H1 (cell line): ENCODE results near the gene NEB. TPM values are rescaled to one million over a fixed set of nuclear protein-coding genes. Genes with fewer than 3 reads are reported as not detected.

Source experiments
- CTCF ChIA-PET: fragments of 300-600 bp; sonication (Branson Sonifier 250); formaldehyde crosslinking; loops from one replicate; lab custom pipeline; 2021; ENCODE audit not compliant: partially characterized antibody; lab: Charles Lee
- POLR2A ChIA-PET: fragments of 300-600 bp; sonication (Branson Sonifier 250); formaldehyde crosslinking; loops from one replicate; lab custom pipeline; 2021; ENCODE audit warnings: inconsistent platforms; ENCODE audit not compliant: partially characterized antibody; lab: Charles Lee
- DNase-seq, 2 experiments: peaks; one replicate each; pipeline versions ENCODE4 v3.0.0 to v3.0.0-alpha.2; 2010 to 2022; ENCODE audit warnings: low spot score in 2 of 2, low read depth in 1 of 2, mixed read lengths in 1 of 2
- FAIRE-seq: peaks from 2 replicates; lab custom pipeline; 2011; peaks lifted over from hg19 to GRCh38; lab: Jason Lieb, UNC
- H2AFZ ChIP-seq: 2 replicates; pipeline ENCODE4 v1.8.1; 2012; ENCODE audit warnings: low read length, inconsistent platforms
- H2AK5ac ChIP-seq: 2 replicates; pipeline ENCODE4 v1.6.1; 2013; ENCODE audit warnings: low read depth, low read length
- H2BK120ac ChIP-seq: replicated peaks from 2 replicates; pipeline ENCODE3; 2013; ENCODE audit warnings: low read depth, low read length, inconsistent platforms
- H2BK12ac ChIP-seq: 2 replicates; pipeline ENCODE4 v1.6.1; 2013; ENCODE audit warnings: low read depth, low read length
- H2BK15ac ChIP-seq: 2 replicates; pipeline ENCODE4 v1.6.1; 2013; ENCODE audit warnings: low read length
- H2BK20ac ChIP-seq: 2 replicates; pipeline ENCODE4 v1.6.1; 2013; ENCODE audit warnings: low read length
- H2BK5ac ChIP-seq: 2 replicates; pipeline ENCODE4 v1.6.1; 2013; ENCODE audit warnings: low read depth, low read length
- H3K14ac ChIP-seq: 2 replicates; pipeline ENCODE4 v1.6.1; 2013; ENCODE audit warnings: inconsistent platforms; ENCODE audit not compliant: insufficient read length
- H3K18ac ChIP-seq: 2 replicates; pipeline ENCODE4 v1.6.1; 2013; ENCODE audit warnings: low read length; ENCODE audit errors: extremely low read depth
- H3K23ac ChIP-seq: 2 replicates; pipeline ENCODE4 v1.6.1; 2013; ENCODE audit warnings: inconsistent platforms; ENCODE audit not compliant: insufficient read length
- H3K23me2 ChIP-seq: 2 replicates; pipeline ENCODE4 v1.6.1; 2013; ENCODE audit warnings: low read depth, low read length
- H3K27ac ChIP-seq: 2 replicates; pipeline ENCODE4 v1.6.1; 2011; ENCODE audit warnings: low read depth, low read length, inconsistent platforms
- H3K27me3 ChIP-seq, 4 experiments: replicated peaks in 1 of 4; 1 replicate in 1 of 4; 2 replicates in 3 of 4; pipeline versions ENCODE4 v1.6.1 to v1.8.1; 2011 to 2013; ENCODE audit warnings: low read length in 3 of 4, mild to moderate bottlenecking in 3 of 4, inconsistent platforms in 2 of 4, mixed read lengths in 2 of 4, moderate library complexity in 1 of 4; ENCODE audit not compliant: control insufficient read depth in 3 of 4, insufficient read depth in 3 of 4; ENCODE audit errors: extremely low read depth in 1 of 4
- H3K36me3 ChIP-seq, 4 experiments: 2 replicates each; pipeline versions ENCODE4 v1.6.1 to v1.8.1; 2011 to 2013; ENCODE audit warnings: mild to moderate bottlenecking in 4 of 4, low read length in 3 of 4, moderate library complexity in 2 of 4, control low read depth in 1 of 4, inconsistent platforms in 1 of 4; ENCODE audit not compliant: insufficient read depth in 4 of 4, control insufficient read depth in 2 of 4
- H3K4ac ChIP-seq: replicated peaks from 2 replicates; pipeline ENCODE3; 2013; ENCODE audit warnings: low read length, low read depth, mixed read lengths, inconsistent platforms; ENCODE audit not compliant: insufficient read length
- H3K4me1 ChIP-seq, 4 experiments: replicated peaks in 1 of 4; 1 replicate in 1 of 4; 2 replicates in 3 of 4; pipeline versions ENCODE4 v1.6.1 to v1.8.1; 2011 to 2013; ENCODE audit warnings: low read length in 3 of 4, inconsistent platforms in 2 of 4, mixed read lengths in 1 of 4; ENCODE audit not compliant: insufficient read depth in 4 of 4, control insufficient read depth in 3 of 4
- H3K4me2 ChIP-seq, 2 experiments: 2 replicates each; pipeline versions ENCODE4 v1.6.1 to v1.8.1; 2011 to 2013; ENCODE audit warnings: low read depth in 2 of 2, low read length in 2 of 2, control low read depth in 1 of 2, inconsistent platforms in 1 of 2, mild to moderate bottlenecking in 1 of 2; ENCODE audit not compliant: insufficient read depth in 1 of 2
- H3K4me3 ChIP-seq, 4 experiments: fragments of 200-600, 300-600 bp in 1 of 4; sonication (generic), shearing (Covaris generic), sonication (Bioruptor Twin) in 1 of 4; 2 replicates each; pipeline versions ENCODE4 v1.5.1 to v1.8.1; 2011 to 2016; ENCODE audit warnings: low read length in 4 of 4, low read depth in 3 of 4, control low read depth in 2 of 4, inconsistent platforms in 2 of 4, mild to moderate bottlenecking in 2 of 4, mixed read lengths in 1 of 4, moderate library complexity in 1 of 4; ENCODE audit not compliant: insufficient read depth in 2 of 4; ENCODE audit errors: extremely low read depth in 1 of 4
- H3K56ac ChIP-seq: replicated peaks from 2 replicates; pipeline ENCODE3; 2013; ENCODE audit warnings: low read depth, mild to moderate bottlenecking, mixed read lengths, low read length, inconsistent platforms; ENCODE audit not compliant: insufficient read length
- H3K79me1 ChIP-seq: 2 replicates; pipeline ENCODE4 v1.6.1; 2013; ENCODE audit warnings: low read depth, low read length, control low read depth
- H3K79me2 ChIP-seq, 2 experiments: 2 replicates each; pipeline versions ENCODE4 v1.6.1 to v1.8.1; 2012 to 2013; ENCODE audit warnings: low read length in 2 of 2, mild to moderate bottlenecking in 2 of 2, inconsistent platforms in 1 of 2; ENCODE audit not compliant: insufficient read depth in 2 of 2, control insufficient read depth in 1 of 2
- H3K9ac ChIP-seq, 4 experiments: replicated peaks in 1 of 4; 1 replicate in 1 of 4; 2 replicates in 3 of 4; pipeline versions ENCODE4 v1.6.1 to v1.8.1; 2011 to 2013; ENCODE audit warnings: low read depth in 3 of 4, low read length in 3 of 4, control low read depth in 2 of 4, mild to moderate bottlenecking in 2 of 4, moderate library complexity in 2 of 4, inconsistent platforms in 1 of 4; ENCODE audit errors: extremely low read depth in 1 of 4
- H3K9me3 ChIP-seq, 2 experiments: 2 replicates each; pipeline versions ENCODE4 v1.6.1 to v1.8.1; 2012 to 2013; ENCODE audit warnings: mild to moderate bottlenecking in 2 of 2, moderate library complexity in 2 of 2, control low read depth in 1 of 2, inconsistent platforms in 1 of 2, low read depth in 1 of 2, low read length in 1 of 2, mixed read lengths in 1 of 2; ENCODE audit not compliant: insufficient read depth in 2 of 2
- H4K20me1 ChIP-seq, 2 experiments: replicated peaks in 1 of 2; 2 replicates each; pipeline versions ENCODE3 to v1.8.1; 2011 to 2013; ENCODE audit warnings: inconsistent platforms in 2 of 2, low read length in 2 of 2, mild to moderate bottlenecking in 1 of 2; ENCODE audit not compliant: insufficient read depth in 2 of 2, control insufficient read depth in 1 of 2
- H4K5ac ChIP-seq: 2 replicates; pipeline ENCODE4 v1.6.1; 2013; ENCODE audit warnings: low read length, low read depth, mixed read lengths, inconsistent platforms; ENCODE audit not compliant: insufficient read length
- H4K8ac ChIP-seq: 2 replicates; pipeline ENCODE4 v1.8.0; 2013; ENCODE audit warnings: mild to moderate bottlenecking, moderate library complexity, low read length, inconsistent platforms; ENCODE audit not compliant: insufficient read depth; ENCODE audit errors: extremely low read depth
- H4K91ac ChIP-seq: replicated peaks from 2 replicates; pipeline ENCODE3; 2013; ENCODE audit warnings: low read length, mixed read lengths, inconsistent platforms; ENCODE audit not compliant: insufficient read length
- BRCA1 ChIP-seq: IDR thresholded peaks from 2 replicates; pipeline ENCODE4 v1.6.1; 2012; ENCODE audit warnings: low read depth, low read length, improper control_type of control experiment
- CTBP2 ChIP-seq: IDR thresholded peaks from 2 replicates; pipeline ENCODE4 v1.7.0; 2011; ENCODE audit warnings: borderline replicate concordance, mild to moderate bottlenecking, moderate library complexity, mixed read lengths, low read length; ENCODE audit not compliant: insufficient read depth, insufficient read length
- KDM1A ChIP-seq: fragments of 200-600, 300-600 bp; sonication (generic); IDR thresholded peaks from 2 replicates; pipeline ENCODE4 v1.7.1; 2016; ENCODE audit warnings: mild to moderate bottlenecking, low read length, borderline replicate concordance
- POLR2AphosphoS5 ChIP-seq: IDR thresholded peaks from 2 replicates; pipeline ENCODE4 v1.6.1; 2011; ENCODE audit warnings: low read depth, low read length
- SP2 ChIP-seq: IDR thresholded peaks from 2 replicates; pipeline ENCODE4 v1.6.1; 2012; ENCODE audit warnings: mild to moderate bottlenecking, low read length, inconsistent platforms
- TAF1 ChIP-seq: IDR thresholded peaks from 2 replicates; pipeline ENCODE4 v1.6.1; 2011; ENCODE audit warnings: mild to moderate bottlenecking, low read depth, low read length
- WGBS, 2 experiments: shearing (Covaris generic) in 1 of 2; methylation state at CpG; one replicate each; pipeline versions ENCODE4 v1.1.6 to v1.1.7; 2013 to 2015; ENCODE audit warnings: low lambda C conversion rate in 2 of 2, mixed read lengths in 2 of 2, inconsistent platforms in 1 of 2, low coverage in 1 of 2, missing lambda C conversion rate in 1 of 2; ENCODE audit not compliant: insufficient replicate concordance in 2 of 2, insufficient coverage in 1 of 2, insufficient read length in 1 of 2; ENCODE audit errors: extremely low coverage in 1 of 2, missing lambda C conversion rate in 1 of 2; 5-methylcytosine and 5-hydroxymethylcytosine counted together
- polyA plus RNA-seq, 7 experiments: library from polyadenylated mRNA; depleted of rRNA in 3 of 7; stranded (reverse) in 5 of 7; unstranded in 2 of 7; fragments of >200 nt in 5 of 7; fragments of 200-250 nt in 2 of 7; gene quantifications; 1 replicate in 5 of 7; 2 replicates in 1 of 7; 4 replicates in 1 of 7; pipeline versions ENCODE4 v1.2.1 to v1.2.3, GENCODE V29; 2011 to 2013; ENCODE audit warnings: missing spikeins in 2 of 7, mixed read lengths in 2 of 7
- total RNA-seq: library from RNA; stranded (reverse); fragmentation: NEBNext Ultra II Directional; extraction: Animal tissue kit (Norgen Biotek cat#: 25700); gene quantifications from 2 replicates; pipeline ENCODE4 v1.2.1, GENCODE V29; 2021

The NEB gene
- total and polyA plus RNA-seq, 2 of the 8 experiments (the other 6 are each of a cell fraction or from before 2014, with no cell fraction given) = 1.4 to 2.5 TPM

- no peak overlapping the region for H3K18ac ChIP-seq
- H3K79me2 ChIP-seq = peaks cover 0 to 4% of the 10 kb centered on the region in 2 experiments; a peak in 1 of 4 replicates
- 91% methylated on average over 4 of the region's 4 CpGs; no CpG with 5 or more reads in 1 of the 2 experiments for WGBS, 2 experiments
- H4K5ac ChIP-seq = no peak overlapping the region
- no peak overlapping the region for H3K14ac ChIP-seq
- H4K20me1 ChIP-seq = peaks cover 0 to 4% of the 10 kb centered on the region in 2 experiments
- no peaks in the 10 kb centered on the region for H3K79me1 ChIP-seq
- no peaks in the 10 kb centered on the region for H3K9me3 ChIP-seq
- H2BK5ac ChIP-seq = no peak overlapping the region
- no peak overlapping the region for H2AK5ac ChIP-seq
- no peak overlapping the region for H3K27ac ChIP-seq
- H3K4ac ChIP-seq = no peak overlapping the region
- TF ChIP-seq KDM1A (no peak), BRCA1 (no peak), CTBP2 (no peak), POLR2AphosphoS5 (peak; percentile 43; the same call in 1 of the 2 replicates), TAF1 (no peak), SP2 (no peak)
- TF ChIP-seq, all 59 proteins: peak for 1
- Histone ChIP-seq H2BK20ac (no peak overlapping the region), H3K56ac (no peak overlapping the region), H3K27me3 (no peaks in the 10 kb centered on the region), H3K23me2 (no peaks in the 10 kb centered on the region), H2AFZ (no peak overlapping the region), H3K23ac (no peak overlapping the region), H2BK120ac (no peak overlapping the region), H2BK12ac (no peak overlapping the region), H4K91ac (no peak overlapping the region), H2BK15ac (no peak overlapping the region), H3K9ac (no peak overlapping the region), H3K36me3 (peaks cover 2 to 64% (median 16%) of the 10 kb centered on the region in 4 experiments; a peak in 7 of 8 replicates), H3K4me3 (no peak overlapping the region), H3K4me1 (peaks cover 0 to 2% (median 0%) of the 10 kb centered on the region in 4 experiments; a peak in 1 of 7 replicates), H4K8ac (no peak overlapping the region), H3K4me2 (no peak overlapping the region)
- POLR2A ChIA-PET = interaction anchor here (0.6 kb wide), 1 partner anchor 78 kb away, joined by 4 read pairs; no protein-coding TSS in a partner anchor
- DNase-seq (no peak), FAIRE-seq (no peak)
- CTCF ChIA-PET = no interaction called here
Observed at GRCh38 chr2:151482171-151482725, 252.0 kb downstream of the NEB start.
